Esophagus (tissue), 2 donors: ENCODE measurements around the gene CYP4F12. TPM values are rescaled to one million over a fixed set of nuclear protein-coding genes. Genes with fewer than 3 reads are reported as not detected.
A peak's percentile ranks its signal among the peaks of the same experiment; 100 is the strongest.
"Not testable (repeated sequence)": the region's sequence is repeated elsewhere in the genome, so short reads cannot be mapped to it uniquely, and the experiment has no call there.

ENCODE experiments used
- H3K27ac ChIP-seq, 2 donors: one replicate each; pipeline ENCODE4 v1.5.1; 2013; ENCODE audit warnings: low read depth in 2 of 2, mild to moderate bottlenecking in 2 of 2, inconsistent platforms in 1 of 2, low read length in 1 of 2, moderate library complexity in 1 of 2
- H3K27me3 ChIP-seq, 2 donors: one replicate each; pipeline ENCODE4 v1.6.1; 2013; ENCODE audit warnings: low read length in 2 of 2, control low read depth in 1 of 2, mild to moderate bottlenecking in 1 of 2; ENCODE audit not compliant: insufficient read depth in 2 of 2, control insufficient read depth in 1 of 2
- H3K36me3 ChIP-seq, 2 donors: one replicate each; pipeline ENCODE4 v1.6.1; 2013; ENCODE audit warnings: low read length in 1 of 2; ENCODE audit not compliant: control insufficient read depth in 2 of 2, insufficient read depth in 2 of 2
- H3K4me1 ChIP-seq, 2 donors: one replicate each; pipeline ENCODE4 v1.6.1; 2013; ENCODE audit warnings: low read length in 1 of 2; ENCODE audit not compliant: control insufficient read depth in 2 of 2, insufficient read depth in 2 of 2
- H3K4me3 ChIP-seq, 2 donors: one replicate each; pipeline ENCODE4 v1.5.1; 2013; ENCODE audit warnings: low read length in 2 of 2, mild to moderate bottlenecking in 2 of 2, low read depth in 1 of 2, moderate library complexity in 1 of 2
- H3K9me3 ChIP-seq, 2 donors: one replicate each; pipeline ENCODE4 v1.6.1; 2013; ENCODE audit warnings: mild to moderate bottlenecking in 2 of 2, low read depth in 1 of 2, low read length in 1 of 2, moderate library complexity in 1 of 2; ENCODE audit not compliant: control insufficient read depth in 2 of 2, insufficient read depth in 1 of 2
- WGBS, 2 donors: extraction: QIAGEN DNeasy Blood & Tissue Kit; methylation state at CpG; one replicate each; pipeline ENCODE4 v1.1.7; 2013; 5-methylcytosine and 5-hydroxymethylcytosine counted together
- polyA plus RNA-seq, 2 donors: library from polyadenylated mRNA; stranded (reverse); fragments of 200-250 nt; gene quantifications; one replicate each; pipeline ENCODE4 v1.2.3, GENCODE V29; 2013
- donor health status: healthy with polysubstance abuse.
- donor health status: Bipolar disorder and iron deficiency.

CYP4F12 gene
- polyA plus RNA-seq, 2 donors = 31.6 to 50.0 TPM

- no peaks in the 10 kb centered on the region for H3K27me3 ChIP-seq
- no peak overlapping the region for H3K27ac ChIP-seq
- no peak overlapping the region for H3K4me3 ChIP-seq
- no peaks in the 10 kb centered on the region for H3K9me3 ChIP-seq
- peaks cover 8 to 21% of the 10 kb centered on the region in 2 donors for H3K4me1 ChIP-seq
- no peaks in the 10 kb centered on the region for H3K36me3 ChIP-seq
- WGBS, 2 donors = 66 to 76% methylated on average over 5 of the region's 5 CpGs
Observed at GRCh38 chr19:15671237-15671821, 1.6 kb upstream of the CYP4F12 start.

GRCh38 chr19:15671891-15672579 is 852 bp upstream of the CYP4F12 start:
- H3K27me3 ChIP-seq = no peaks in the 10 kb centered on the region
- H3K27ac ChIP-seq = peak overlapping the region; percentile 83 to 97
- H3K36me3 ChIP-seq = no peaks in the 10 kb centered on the region
- H3K4me3 ChIP-seq = no peak overlapping the region
- peaks cover 8 to 15% of the 10 kb centered on the region in 2 donors for H3K4me1 ChIP-seq
- no peaks in the 10 kb centered on the region for H3K9me3 ChIP-seq
- WGBS, 2 donors = 40 to 46% methylated on average over 10 of the region's 10 CpGs

DNA sequence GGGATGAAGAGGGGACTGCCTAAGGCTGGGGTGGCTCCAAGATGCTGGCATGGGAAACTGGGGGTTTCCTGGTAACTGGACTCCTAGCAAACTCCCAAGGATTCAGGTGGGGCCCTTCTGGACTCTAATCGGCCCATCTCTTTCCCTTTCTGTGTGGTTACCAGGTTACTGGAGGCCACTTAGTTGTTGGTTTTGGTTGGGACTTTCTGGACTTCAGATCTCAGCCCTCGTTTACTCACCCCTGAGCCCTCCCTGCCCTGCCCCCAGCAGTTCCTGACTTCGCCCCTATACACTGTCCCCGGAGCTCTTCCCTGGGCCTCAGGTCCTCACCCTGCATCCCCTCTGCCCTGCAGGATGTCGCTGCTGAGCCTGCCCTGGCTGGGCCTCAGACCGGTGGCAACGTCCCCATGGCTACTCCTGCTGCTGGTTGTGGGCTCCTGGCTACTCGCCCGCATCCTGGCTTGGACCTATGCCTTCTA is 328 bp downstream of the CYP4F12 start:
- Histone ChIP-seq H3K4me1 (peaks cover 8 to 15% of the 10 kb centered on the region in 2 donors), H3K4me3 (peak overlapping the region; percentile 56 to 61), H3K36me3 (peaks cover 0 to 2% of the 10 kb centered on the region in 2 donors), H3K27ac (peak overlapping the region; percentile 83 to 97), H3K27me3 (no peaks in the 10 kb centered on the region), H3K9me3 (no peaks in the 10 kb centered on the region)
- 17 to 21% methylated on average over 9 of the region's 9 CpGs for WGBS, 2 donors

DNA sequence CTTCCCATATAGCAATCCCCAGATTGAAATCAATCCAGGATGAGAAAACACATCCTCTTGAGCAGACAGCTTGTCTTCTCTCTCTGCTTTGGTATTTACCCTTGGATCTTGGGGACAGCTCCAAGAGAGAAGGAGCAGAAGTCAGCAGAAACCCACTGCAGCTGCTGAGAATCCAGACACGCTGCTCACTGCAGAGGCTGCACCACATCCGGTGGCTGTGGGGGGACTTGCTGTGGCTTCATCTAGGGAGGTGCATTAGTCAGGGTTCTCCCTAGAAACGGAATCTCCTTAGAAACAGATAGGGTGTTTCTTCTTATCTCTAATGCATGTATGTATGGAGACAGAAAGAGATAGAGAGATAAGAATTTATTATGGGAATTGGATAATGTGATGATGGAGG is 2.7 kb downstream of the CYP4F12 start:
- Histone ChIP-seq H3K27me3 (no peaks in the 10 kb centered on the region), H3K36me3 (peaks cover 2 to 10% of the 10 kb centered on the region in 2 donors), H3K27ac (no peak overlapping the region), H3K4me3 (no peak overlapping the region), H3K9me3 (no peaks in the 10 kb centered on the region), H3K4me1 (peaks cover 6 to 10% of the 10 kb centered on the region in 2 donors)
- 60 to 69% methylated on average over 3 of the region's 3 CpGs for WGBS, 2 donors

DNA sequence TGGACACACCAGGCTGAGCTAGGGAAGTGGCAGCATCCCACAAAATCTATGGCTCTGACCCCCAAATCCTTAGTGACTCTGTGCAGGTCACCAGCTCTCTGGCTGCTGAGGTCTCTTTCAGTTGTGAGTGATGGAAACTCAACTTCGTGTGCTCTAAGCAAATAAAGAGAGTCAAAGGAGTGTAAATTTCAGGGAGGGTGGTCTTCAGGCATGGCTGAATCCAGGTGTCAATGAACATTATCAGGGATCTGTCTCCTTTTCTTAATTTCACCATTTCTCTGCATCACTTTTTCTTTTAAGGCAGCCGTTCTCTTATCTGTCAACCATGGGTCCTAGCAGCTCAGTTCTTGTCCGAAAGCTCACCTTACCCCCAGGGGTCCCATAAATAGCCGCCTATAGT is 6.2 kb downstream of the CYP4F12 start:
- Histone ChIP-seq H3K4me1 (peaks cover 3 to 6% of the 10 kb centered on the region in 2 donors), H3K36me3 (peaks cover 2 to 21% of the 10 kb centered on the region in 2 donors), H3K27ac (no peak overlapping the region), H3K27me3 (no peaks in the 10 kb centered on the region), H3K9me3 (no peaks in the 10 kb centered on the region), H3K4me3 (no peak overlapping the region)
- WGBS, 2 donors = 18 to 21% methylated on average over 4 of the region's 4 CpGs

DNA sequence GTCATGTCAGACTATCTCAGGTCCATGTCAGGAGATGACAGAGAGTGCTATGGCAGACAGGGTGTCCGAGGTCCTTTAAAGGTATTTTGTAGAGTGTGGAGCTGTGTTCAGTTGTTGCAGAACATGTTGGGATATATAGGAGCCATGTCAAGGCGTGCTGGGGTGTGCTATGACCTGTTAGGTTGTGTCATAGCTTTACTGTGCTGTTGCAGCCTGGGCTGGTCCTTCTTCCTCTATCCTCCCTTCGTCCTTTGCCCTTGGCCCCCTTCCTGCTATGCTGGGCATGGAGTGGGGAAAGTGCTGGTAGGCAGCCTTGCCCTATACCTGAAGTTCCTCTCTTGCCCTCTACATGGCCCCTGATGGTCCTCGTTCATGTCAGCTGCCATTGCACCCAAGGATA is 7.0 kb downstream of the CYP4F12 start:
- 62 to 68% methylated on average over 4 of the region's 4 CpGs for WGBS, 2 donors
- not testable (repeated sequence) for H3K4me1 ChIP-seq, H3K27ac ChIP-seq, H3K9me3 ChIP-seq, H3K27me3 ChIP-seq, H3K4me3 ChIP-seq
- H3K36me3 ChIP-seq = peaks cover 2 to 24% of the 10 kb centered on the region in 2 donors

- no peaks in the 10 kb centered on the region for H3K27me3 ChIP-seq
- H3K9me3 ChIP-seq = no peaks in the 10 kb centered on the region
- H3K27ac ChIP-seq = no peak overlapping the region
- 58 to 63% methylated on average over 8 of the region's 8 CpGs for WGBS, 2 donors
- H3K4me1 ChIP-seq = peaks cover 0 to 2% of the 10 kb centered on the region in 2 donors
- no peak overlapping the region for H3K4me3 ChIP-seq
- H3K36me3 ChIP-seq = peaks cover 2 to 28% of the 10 kb centered on the region in 2 donors
Observed at GRCh38 chr19:15680478-15681322, 7.8 kb downstream of the CYP4F12 start.

GRCh38 chr19:15683411-15683810 is 10.5 kb downstream of the CYP4F12 start:
- H3K27me3 ChIP-seq = no peaks in the 10 kb centered on the region
- peaks cover 0 to 9% of the 10 kb centered on the region in 2 donors for H3K9me3 ChIP-seq
- H3K36me3 ChIP-seq = peaks cover 2 to 33% of the 10 kb centered on the region in 2 donors
- peaks cover 0 to 2% of the 10 kb centered on the region in 2 donors for H3K4me1 ChIP-seq
- WGBS, 2 donors = 84 to 90% methylated on average over 10 of the region's 10 CpGs
- H3K27ac ChIP-seq = no peak overlapping the region
- H3K4me3 ChIP-seq = no peak overlapping the region

DNA sequence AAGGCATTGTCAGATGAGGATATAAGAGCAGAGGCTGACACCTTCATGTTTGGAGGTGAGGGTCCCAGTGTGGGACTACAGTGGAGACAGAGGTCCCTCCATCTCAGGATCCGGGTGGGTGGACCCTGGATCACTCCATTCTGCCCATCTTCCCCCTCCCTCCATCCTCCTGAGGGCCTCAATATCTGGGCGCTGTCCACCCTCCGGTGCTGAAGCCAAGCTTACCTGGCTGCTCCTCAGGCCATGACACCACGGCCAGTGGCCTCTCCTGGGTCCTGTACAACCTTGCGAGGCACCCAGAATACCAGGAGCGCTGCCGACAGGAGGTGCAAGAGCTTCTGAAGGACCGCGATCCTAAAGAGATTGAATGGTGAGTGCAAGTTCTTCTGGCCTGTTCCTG is 11.9 kb downstream of the CYP4F12 start:
- WGBS, 2 donors = 43 to 57% methylated on average over 9 of the region's 9 CpGs
- Histone ChIP-seq H3K4me3 (no peak overlapping the region), H3K4me1 (peaks cover 0 to 2% of the 10 kb centered on the region in 2 donors), H3K36me3 (peaks cover 0 to 27% of the 10 kb centered on the region in 2 donors), H3K27ac (no peak overlapping the region), H3K9me3 (peaks cover 0 to 9% of the 10 kb centered on the region in 2 donors), H3K27me3 (no peaks in the 10 kb centered on the region)
